ENCODE results near the gene MBIP.

The MBIP gene

GRCh38 chr14:36264107-36264506 is 56.3 kb downstream of the MBIP start:
- DNase-seq (ENCODE audit: low spot score): no peak

GRCh38 chr14:36260970-36261640 is 59.3 kb downstream of the MBIP start:
- DNase-seq (ENCODE audit: low spot score): no peak

GRCh38 chr14:36258241-36258640 is 62.2 kb downstream of the MBIP start:
- DNase-seq (ENCODE audit: low spot score): no peak

GRCh38 chr14:36256126-36256801 is 64.2 kb downstream of the MBIP start:
- DNase-seq (ENCODE audit: low spot score): no peak

- DNase-seq (ENCODE audit: low spot score): no peak
These were observed 66.3 kb downstream of the MBIP start for GRCh38 chr14:36254020-36254624.
